Left forelimb (tissue), 1 donor: Measurements from ENCODE around the gene ENOX1.

Experiments used
- DNase-seq: peaks from one replicate; pipeline ENCODE4 v3.0.0-alpha.2; 2018; ENCODE audit warnings: low spot score

Gene ENOX1

DNA sequence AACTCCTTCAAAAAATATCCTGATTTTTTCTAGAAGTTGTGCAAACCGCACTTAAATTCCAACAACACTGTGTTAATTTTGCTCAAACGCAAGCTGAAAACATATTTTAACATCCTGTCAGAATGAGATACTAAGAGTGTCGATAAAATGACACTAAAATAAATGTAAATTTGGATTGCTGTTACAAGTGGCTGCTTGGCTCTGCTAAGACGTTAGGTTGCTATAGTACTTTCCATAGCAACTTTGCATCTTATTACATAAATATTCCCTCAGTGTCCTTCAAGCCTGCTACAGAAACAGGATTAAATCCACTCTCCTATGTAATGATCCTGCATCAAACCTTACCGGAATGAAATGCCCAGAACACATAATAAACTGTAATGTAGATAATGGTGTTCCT lies 471.2 kb downstream of the ENOX1 start:
- no peak for DNase-seq

DNA sequence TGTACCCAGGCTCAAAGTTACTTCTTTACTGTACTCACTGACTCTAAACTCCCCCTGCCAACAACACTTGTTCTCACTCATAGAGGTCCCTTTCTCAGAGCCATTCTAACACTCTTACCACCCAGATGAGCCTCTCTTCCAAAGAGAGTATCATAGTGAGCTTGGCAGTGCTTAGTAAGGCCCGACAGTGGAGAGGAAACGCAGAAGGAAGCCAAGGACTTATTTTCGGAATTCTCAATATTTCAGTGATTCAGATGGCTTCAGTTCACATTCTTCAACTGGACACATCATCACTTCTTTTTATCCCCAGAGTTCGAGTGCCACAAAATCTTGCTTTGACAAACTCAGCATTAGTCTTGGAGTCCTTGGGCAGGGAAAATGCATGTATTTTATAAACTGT lies 477.5 kb downstream of the ENOX1 start:
- no peak for DNase-seq

DNA sequence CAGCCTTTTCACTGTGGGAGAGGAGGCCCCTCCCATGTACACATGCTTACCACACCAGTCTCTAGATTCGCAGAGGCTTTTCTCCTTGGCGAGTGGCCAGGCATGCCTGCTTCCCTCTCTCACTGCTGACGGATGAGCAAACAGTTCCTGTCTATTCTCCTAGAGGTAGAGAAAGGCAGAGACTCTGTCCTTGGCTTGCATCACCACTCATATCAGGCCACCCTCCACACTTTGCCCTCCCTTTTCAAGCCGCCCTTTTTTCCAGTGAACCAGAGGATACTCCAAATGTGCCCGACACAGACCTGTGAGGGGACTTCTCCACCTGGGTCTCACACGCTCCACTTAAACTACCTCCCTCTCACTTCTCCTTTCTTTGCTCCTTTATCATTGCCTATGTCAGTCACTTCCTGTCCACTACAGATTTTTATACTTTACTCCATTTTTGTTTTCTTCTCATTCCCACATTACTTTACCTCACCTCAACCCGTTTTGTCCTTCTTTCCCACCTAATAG lies 478.8 kb downstream of the ENOX1 start:
- DNase-seq = peak; percentile 78

DNA sequence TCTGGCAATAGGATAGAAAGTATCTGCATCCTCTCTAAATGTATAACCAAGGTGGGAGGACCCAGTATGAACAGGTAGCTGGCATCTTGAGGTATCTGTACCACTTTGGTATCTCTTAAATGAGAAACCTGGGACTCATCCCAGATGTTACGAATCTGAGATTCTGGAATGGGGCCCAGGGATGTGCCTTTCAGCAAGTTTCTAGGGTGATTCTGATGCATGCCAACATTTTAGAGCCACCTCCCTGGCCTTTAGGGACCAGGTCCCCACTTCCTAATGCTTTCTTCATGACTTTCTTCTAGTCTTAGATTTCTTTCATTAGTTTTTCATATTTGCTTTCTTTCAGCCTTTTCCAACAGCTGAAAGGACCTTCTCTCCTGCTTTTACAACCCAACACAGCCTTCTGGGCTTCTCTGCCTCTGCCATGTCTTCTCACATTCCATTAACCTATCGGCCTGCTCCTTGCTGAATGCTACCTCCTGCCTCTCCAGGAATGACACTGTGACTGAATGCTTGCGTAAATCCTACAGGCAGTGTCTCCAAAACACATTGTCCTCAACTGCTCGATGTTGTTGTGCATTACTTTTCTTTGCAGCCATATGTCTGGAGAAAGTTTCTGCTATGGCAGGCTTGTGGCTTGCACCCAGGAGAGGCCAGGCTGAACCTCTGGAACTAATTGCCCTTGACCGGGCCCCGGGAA lies 479.4 kb downstream of the ENOX1 start:
- no peak for DNase-seq

DNA sequence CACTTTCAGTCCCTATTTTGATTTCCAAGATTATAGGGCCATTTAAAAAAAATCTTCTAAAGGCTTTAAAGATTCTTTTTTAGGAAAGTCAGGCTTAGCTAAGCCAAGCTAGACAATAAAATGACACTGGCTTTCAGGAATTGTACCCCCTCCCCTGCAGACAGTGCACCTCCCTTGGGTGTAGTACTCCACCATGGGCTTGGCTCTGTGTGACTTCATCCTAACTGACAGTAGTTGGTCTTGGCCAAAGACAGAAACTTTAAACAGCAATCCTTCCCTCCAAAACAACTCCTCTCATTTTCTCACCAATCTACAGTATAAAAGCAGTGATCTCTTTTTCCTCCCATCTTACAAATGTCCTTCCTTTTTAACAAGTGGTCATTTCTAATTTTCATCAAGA lies 480.4 kb downstream of the ENOX1 start:
- no peak for DNase-seq

DNA sequence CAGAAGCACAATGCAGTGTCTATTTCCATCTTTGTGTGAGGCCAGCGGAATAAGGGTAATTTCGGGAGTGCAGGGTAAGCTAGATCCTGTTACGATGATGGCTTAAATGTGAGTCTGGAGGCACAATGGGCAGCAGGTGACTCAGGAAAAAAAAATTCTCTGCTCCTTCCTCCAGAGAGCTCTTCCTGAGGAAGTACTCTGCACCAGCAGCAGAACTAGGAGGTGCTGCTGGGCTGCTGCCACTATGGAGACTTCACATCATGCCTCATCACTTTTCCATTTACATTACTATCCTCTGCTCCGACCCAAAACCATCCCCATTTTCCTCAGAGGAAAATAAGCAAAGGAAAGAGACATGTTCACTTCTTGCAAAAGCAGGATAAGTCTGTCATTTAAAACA lies 481.4 kb downstream of the ENOX1 start:
- DNase-seq = no peak

DNA sequence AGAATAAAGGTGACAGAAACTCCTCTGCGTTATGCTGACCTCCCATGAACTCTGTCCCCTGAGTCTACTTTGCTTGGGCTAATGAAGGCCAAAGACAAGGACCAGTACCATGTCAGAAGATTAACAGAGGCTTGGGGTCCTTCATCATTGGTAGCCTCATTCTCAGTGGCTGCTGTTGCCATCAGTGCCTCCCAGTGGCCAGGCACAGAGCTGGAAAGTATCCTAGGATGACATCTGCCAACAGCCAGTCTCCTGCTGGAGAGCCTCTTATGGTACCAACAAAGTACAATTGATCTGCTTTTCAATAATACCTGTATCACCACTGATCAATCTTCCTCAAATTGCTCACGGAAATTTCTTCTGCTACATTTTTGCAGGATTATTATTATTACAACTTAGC lies 481.8 kb downstream of the ENOX1 start:
- DNase-seq = no peak

DNA sequence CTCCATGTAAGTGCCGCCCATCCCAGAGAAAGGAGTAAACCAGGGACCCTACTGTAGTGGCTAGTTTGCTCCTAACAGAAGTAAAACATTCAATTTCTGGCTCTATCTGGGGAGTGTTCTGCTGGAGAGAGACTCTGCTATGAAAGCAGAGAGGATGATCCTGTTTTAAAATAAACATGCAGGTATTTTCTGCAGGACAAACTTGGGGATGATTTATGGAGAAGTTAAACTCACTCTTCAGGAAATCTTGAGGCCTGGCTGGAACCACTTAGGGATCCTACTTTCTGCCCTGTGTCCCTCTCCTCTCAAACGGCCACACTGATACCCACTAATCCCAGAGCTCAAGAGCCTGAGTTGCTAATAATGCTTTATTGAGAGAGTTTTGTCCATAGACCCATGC lies 482.3 kb downstream of the ENOX1 start:
- DNase-seq = no peak

DNA sequence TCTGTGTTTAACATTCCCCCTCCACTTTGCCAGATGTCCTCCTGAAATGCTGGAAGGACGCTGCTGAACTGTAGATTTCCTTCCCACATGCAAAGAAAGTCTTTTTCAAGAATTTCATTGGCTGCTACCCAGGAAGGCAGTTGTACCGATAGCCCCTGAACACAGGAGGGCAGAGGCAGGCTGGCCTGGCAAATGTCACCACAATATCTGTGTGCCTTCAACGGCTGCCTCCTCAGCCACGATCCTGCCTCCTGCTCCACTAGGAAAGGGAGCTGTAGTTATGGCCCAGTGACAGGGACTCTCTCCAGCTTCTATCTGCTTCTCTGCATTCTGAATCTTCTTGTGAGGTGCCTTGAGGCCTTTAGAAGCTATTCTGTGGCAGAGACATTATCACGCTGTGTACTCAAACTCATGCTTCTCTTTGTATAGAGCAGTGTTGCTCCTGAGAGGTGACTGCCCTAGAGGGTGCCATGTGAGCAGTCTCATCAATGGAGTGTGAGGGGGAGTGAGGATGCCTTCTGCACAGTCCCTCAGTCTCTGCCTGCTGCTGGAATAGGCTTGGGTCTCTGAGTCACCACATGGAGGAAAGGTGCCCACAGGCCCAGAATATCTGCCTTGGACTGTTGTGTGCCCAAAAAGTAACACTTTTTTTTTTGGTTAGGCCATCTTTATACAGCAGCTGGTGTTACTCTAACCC lies 483.6 kb downstream of the ENOX1 start:
- peak; percentile 80 for DNase-seq

DNA sequence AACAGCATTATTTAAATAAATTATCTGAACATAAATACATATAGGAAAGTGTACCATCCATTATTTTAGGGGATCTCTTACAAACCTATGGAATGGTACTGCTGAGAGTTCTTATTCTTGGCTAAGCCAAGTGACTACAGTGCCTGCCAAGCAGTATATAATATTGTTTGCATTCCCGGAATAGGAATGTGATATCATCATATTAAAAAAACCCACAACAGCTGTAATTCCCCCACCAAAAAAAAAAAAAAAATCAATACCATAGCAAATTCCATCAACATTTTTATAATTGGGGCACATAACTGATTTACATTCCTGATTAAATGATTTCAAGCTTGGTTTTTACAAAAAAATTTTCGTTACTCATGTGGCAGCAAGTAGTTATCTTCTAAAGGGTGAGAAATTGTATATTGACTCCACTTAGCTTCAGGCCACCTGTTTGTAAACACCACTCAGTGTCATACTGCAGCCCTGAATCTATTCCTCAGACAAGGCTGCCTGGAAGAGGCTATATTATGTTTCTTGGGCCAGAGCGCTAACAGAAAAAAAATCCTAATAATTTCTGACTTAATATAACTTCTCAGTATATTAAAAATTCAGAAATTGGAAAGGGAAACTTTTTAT lies 485.3 kb downstream of the ENOX1 start:
- DNase-seq = no peak

DNA sequence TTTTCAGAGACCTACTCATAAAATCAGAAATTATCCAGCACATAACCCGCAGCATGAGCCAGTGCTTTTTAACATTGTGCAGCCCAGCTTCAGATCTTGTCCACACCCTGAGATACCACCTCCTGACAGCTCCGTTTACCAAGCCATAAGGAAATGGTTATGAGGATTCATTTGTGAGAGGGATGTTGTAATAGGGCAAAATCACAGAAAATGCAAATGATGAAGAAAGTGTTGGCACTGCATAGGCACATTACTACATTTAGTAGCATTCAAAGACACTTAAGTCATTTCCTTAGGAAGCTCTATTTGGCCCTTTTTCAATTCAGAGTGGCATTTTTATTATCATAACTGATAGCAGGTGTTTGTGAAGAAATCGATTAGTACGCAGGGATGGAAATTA lies 485.9 kb downstream of the ENOX1 start:
- DNase-seq = no peak

DNA sequence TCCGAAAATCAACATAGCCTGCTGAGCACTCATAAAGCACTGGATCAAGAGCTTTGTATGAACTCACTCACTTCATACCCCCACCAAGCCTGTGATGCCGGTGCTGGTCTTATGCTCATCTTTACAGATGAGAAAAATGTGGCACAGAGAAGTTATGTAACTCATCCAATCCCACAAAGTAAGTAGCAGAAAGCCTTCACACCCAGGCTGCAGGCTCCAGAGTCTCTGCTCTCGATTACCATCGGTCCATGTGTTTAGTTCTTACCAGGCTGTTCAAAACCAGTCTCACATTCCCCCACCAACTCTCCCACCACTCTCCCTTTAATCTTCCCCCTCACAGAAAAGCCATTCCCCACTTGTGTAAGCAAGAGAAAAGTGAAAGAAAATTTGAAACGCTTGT lies 487.4 kb downstream of the ENOX1 start:
- no peak for DNase-seq

DNA sequence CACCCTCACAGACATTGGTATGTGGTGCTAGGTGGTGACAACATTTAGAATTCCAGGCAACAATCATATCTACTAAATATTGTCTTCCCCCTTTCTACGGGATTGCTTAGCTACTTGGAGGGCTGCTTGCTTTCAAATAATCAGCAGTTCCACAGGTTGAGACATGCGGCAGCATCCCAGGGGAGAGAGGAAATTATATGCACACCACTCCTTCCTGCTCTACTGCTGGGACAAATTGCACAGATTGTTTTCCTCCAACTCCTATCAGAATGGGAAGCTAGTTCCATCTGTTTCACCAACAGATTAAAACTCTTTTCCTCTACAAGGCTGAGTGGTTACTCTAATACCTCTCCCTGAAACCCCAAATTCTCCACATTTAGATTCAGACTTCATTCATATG lies 488.0 kb downstream of the ENOX1 start:
- DNase-seq = no peak

DNA sequence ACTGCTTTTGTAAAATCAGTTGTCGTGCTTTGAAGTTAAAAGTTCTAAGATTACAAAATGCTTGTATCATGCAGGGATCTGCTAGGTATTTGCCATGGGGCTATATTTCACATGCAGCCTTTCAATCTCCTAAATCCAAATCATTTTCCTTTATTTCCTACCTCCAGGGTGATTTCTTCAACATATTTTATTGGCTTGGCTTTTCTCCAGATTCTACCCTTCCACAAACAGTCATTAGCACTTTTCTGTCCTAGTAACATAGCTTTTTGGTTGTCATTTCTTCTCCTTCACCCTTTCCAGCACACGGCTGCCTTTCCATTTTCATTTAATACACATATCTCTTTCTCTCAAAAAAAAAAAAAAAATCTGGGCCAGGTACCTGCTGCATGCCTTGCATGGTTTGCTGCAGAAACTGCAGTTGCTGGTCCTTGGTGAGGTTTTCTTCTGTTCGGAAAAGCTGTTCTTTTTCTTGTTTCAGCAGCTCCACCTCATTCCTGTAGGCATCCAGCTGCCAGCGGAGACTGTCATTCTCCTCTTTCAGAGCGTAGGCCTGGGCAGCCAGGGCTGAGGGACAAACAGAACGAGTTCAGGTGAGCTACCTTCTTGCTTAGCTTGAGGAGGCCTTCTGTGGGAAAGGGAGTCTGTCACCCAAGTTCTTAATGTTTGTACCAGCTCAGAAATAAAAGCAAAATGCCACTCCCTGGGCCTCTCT lies 488.6 kb downstream of the ENOX1 start:
- no peak for DNase-seq

DNA sequence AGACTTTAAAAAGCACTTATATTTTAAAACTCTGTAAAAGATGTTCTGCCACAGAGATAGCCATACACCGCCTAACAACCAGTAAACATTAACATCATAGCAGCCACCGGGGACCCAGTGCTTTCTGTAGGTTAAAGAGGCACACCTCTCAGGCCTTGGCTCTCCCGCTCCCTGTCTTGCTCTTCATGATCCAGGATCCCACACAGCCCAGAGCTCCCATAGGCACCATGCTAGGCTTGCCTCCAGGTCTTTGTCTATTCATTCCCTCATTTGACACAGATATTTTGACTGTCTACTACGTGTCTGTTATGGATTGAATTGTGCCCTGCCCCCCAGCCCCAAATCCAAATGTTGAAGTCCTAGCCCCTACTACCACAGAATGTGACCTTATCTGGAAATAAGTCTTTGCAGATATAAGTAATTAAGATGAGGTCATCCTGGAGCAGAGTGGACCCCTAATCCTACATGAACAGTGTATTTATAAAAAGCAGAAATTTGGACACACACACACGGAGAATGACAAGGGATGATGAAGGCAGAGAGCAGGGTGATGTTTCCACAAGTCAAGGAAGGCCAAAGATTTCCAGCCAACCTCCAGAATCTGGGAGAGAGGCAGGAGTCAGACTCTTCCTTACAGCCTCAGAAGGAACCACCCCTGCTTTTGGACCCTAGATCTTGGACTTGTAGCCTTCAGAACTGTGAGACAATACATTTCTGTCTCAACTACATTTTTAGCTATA lies 490.8 kb downstream of the ENOX1 start:
- DNase-seq = peak; percentile 71

DNA sequence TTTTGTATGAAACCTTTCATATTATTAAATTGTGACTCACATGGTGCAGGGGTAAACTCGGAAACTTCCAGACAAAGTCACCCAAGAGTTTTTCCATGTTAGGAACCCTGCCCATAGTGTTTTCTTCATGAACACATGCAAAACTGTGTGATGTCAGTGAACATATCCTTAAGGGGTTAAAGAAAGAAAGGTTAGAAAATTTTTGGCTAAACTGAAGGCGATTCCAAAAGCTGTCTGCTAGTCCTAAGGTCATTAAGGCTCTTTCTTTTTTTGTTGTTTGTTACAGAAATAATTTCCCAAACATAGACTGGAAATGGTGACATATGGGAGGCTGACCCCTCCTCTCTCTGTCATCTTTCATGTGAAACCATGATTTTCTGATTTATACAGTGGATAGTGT lies 491.5 kb downstream of the ENOX1 start:
- no peak for DNase-seq

DNA sequence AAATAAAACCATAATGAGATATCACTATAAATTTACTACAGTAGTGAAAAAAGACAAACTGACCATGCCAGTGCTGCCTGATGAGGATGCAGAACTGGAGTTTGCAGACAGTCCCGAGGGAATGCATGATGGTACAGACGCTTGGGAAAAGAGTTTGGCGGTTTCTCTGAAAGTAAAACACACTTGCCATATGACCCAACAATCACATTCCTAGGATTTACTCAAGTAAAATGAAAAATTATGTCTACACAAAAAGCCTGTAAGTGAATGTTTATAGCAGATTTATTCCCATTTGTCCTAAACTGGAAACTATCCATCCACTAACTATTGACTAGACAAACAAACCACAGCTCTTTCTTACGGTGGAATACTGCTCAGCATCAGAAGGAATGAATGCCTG lies 492.4 kb downstream of the ENOX1 start:
- DNase-seq = no peak

DNA sequence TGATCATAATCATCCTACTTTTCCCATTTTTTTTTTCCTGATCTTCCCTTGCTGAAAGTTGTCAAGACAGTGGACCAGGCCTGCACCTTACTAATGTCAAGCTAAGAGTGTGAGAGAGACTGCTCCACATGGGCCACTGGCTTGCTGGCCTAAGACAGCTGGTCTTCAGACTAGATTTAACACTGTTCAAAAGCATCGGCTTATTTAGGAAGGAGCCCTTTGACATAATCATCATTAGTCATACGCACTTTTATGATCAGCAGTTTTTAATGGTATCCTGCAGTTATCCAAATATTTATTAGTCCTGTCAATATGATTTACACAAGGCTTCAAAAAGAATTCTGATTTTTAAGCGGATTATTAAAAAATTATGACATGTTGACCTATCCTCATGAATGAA lies 492.8 kb downstream of the ENOX1 start:
- DNase-seq = no peak

DNA sequence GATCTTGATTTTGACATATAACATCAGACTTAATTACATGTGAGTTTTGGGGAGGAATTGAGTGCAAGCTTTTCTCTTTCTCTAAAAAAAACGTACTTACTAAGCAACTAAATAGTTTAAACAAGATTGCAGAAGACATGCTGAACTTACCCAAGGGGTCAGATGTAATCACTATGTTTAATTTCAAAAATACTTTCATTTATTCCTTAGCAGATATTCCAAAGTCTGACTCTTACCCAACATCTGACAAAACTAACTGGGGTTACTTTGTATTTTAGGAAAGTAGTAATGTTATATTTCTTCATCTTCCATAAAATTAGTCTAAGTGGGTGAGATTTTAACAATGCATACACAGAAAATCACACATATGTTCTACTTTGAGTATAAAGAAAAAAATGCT lies 493.2 kb downstream of the ENOX1 start:
- no peak for DNase-seq

DNA sequence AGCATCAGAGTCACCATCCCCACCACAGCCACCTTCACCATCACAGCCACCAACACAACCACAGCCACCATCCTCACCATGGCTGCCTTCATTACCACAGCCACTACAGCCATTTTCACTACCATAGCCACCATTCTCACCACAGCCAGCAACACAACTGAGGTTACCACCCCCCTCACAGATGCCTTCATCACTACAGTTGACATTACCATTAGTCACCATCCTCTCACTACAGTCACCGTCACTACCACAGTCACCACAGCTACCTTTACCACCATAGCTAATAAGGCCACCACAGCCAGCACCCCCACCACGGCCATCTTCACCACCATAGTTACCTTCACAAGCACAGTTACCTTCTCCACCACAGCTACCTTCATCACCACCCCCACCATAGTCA lies 493.8 kb downstream of the ENOX1 start:
- DNase-seq = no peak

DNA sequence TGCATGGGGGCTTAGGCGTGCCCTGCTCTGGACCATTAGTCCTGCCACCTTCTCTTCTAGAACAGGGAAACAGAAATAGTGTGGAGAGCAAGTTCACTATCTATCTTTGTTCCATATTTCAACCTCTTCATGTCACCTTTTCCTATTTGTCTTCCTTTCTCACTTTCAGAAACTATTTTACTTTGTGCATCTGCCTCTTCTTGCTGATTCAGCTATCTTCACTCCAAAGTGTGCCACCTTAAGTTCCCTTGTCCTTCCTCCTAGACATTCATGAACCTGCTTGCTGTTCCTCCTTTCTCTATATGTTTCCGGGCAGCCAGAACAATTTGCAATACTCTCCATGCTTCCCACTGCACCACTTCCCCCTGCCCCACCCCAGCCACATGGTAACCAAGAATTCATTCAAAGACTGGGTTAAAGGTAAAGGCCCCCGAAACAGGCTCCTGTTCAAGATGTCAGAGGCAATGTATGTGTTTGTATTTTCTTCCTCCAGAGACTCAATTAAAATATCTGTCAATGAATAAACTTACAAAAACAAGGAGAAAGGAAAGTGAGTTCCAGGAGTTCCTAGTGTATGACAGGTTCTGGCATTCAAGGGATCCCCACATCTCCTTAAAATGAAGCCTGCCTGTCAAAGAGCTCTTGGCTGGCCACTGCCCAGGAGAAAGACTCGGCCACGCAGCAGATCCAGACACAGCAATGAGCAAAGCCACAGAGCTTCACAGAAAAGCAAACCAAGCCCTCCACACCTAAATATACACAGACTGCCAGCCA lies 495.3 kb downstream of the ENOX1 start:
- DNase-seq = no peak
